GM10847 (cell line): ENCODE data around the gene C16orf74.
A peak's percentile ranks its signal among the peaks of the same experiment; 100 is the strongest.

Experiments
- POLR2A ChIP-seq: IDR thresholded peaks from 2 replicates; pipeline ENCODE4 v1.6.1; 2011; ENCODE audit not compliant: insufficient read length; ENCODE audit errors: extremely low read depth

Gene C16orf74

DNA sequence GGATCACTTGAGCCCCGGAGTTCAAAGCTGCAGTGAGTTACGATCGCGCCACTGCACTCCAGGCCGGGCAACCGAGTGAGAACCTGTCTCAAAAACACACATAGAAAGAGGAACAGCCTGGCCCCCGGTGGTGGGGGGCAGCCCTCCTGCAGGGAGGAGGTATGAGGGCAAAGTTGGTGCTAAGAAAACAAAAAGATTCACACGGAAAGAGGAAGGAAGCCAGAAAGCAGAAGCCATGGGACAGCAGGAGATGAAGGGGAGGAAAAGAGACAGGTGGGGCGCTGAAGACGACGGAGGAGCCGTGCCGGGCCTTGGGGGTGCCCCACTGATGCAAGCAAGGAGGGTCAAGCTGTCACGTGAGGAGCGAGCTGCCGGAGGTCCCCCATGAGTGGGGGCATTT lies 8.2 kb upstream of the C16orf74 start:
- TF ChIP-seq POLR2A: no peak

DNA sequence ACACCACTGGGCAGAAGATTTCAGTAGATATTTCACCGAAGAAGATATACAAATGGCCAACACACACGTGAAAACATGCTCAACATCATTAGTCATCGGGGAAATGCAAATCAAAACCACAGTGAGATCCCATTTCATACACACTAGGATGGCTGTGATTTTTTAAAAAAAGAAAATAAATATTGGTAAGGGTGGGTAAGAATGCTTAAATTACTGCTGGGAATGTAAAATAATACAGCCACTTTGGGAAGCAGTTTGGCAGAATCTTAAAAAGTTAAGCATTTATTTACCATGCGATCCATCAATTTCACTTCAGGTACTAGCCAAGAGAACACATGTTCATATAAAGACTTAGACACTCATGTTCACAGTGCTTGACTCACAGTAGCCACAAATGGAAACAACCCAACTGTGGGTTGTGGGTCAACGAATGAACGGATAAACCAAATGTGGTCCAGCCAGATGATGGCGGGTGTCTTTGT lies 6.5 kb upstream of the C16orf74 start:
- TF ChIP-seq POLR2A: no peak

DNA sequence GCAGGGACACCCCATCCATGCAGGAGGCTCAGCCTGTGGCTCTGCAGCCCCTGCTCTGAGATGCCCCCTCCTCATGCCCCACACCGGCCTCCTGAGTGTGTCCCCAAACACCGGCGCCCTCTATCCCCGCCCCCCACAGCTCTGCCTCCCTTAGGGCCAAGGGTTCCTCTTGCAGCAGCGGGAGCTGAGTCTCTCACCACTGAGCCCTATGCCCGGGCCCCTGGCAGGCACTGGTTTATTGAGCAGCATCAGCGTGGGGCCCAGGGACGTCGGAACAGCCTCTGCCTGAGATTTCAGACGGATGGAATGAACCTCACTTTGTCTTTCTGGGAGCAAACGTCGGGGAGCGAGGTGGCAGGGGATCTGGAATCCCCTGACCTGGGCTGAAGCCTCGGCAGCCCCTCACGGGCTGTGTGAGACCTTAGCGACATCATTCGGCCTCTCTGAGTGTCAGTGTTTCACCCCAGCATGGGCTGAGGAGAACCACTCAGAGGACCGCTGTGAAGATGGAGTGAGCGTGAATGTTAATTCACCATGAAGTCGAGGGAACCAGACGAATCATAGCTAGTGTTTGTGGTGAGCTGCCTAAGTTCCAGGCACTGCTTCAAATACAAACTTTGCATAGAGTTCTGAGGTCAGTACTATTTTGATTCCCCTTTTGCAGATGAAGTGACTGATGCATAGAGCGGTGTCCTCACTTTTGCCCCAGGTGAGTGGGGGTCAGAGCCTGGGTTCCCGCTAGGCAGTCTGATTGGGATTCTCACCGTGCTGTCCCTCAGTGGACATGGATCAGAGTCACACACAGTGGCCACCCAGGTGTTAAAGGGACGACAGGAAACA lies 5.3 kb upstream of the C16orf74 start:
- TF ChIP-seq POLR2A: peak; percentile 17

DNA sequence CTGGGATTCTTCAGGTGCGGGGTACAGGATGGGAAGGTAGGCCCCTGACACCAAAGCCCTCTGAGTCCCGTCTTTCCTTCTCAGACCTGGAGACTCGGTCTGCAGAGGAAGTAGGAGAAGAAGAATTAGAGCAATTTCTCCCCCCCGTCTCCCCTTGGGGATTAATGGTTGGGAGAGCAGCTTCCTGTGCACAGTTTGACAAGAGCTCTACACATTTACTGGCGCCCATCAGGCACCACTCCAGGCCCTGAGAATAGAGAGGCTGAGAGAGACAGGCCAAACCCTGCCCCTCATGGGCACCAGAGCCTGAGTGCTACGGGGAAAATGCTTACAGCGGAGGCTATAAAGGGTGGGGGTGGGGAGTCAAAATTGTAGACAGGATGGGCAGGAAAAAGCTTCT lies 3.5 kb upstream of the C16orf74 start:
- no peak for TF ChIP-seq POLR2A

DNA sequence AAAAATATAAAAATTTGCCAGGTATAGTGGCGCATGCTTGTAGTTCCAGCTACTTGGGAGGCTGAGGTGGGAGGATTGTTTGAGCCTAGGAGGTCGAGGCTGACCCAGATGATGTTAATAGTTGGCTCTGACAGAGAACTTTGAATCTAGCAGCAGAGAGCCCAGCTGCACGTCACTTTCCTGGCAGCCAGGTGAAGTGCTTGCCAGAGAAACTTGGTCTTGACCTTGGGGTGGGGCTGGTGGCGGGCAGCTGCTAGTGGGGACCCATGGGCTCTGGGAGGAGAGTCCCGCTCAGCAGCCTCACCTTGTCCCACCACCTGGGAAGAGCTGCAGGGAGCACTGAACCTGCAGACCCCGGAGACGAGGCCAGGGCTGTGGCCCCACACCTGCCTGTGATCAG lies 3.1 kb upstream of the C16orf74 start:
- no peak for TF ChIP-seq POLR2A

DNA sequence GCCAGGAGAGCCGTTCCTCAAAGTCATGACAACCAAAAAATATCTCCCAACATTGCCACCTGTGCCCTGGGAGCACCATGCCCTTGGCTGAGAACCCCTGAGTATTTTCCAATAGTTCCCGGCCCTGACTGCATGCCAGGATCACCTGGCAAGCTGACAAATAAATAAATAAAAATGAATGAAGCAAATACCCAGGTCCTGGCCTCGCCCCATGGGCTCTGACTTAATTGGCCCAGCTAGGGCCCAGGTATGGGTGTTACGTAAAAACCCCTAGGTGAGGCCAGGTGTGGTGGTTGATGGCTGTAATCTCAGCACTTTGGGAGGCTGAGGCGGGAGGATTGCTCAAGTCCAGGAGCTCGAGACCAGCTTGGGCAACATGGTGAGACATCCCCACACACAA lies 2.7 kb upstream of the C16orf74 start:
- no peak for TF ChIP-seq POLR2A

DNA sequence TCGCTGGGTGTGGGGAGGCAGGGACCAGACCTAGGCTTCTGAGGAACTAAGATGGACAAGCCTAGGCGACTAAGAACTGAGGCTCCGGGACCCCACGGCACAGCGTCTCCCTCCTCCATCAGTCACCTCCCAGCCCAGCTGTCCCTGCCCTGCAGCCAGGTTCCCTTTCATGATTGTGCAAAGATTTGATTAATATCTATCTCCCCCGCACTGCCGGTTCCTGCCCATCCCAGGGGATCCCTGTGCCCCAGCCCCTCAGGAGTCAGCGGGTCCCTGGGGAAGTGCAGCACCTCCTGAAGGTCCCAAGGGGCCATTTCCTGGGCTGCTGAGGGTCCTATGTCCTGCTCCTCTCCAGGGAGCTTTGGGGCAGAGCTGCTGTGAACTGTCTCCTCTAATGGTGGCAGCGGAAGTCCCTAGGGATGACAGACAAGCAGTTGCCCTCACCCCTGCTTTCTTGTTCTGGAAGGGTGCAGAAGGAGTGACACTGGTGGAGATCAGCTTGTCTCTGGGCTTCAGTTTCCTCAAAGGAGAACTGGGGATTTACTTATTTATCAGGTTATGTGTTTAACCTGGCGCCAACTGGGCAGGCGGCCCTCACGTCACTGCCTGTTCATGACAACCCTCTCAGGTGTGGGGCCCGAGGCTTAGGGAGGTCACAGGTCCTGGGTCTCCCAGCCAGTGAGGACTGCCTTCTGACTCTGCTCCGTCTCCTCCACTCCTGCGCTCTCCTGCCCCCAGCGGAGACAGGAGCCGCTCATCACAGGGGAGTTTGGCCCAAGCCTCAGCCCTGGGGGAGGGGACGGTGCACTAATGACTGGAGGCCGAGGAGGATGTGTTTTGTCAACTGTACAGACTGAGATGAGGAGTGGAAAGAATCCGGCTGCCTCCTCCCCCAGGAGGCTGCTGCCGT lies 1.9 kb upstream of the C16orf74 start:
- no peak for TF ChIP-seq POLR2A

DNA sequence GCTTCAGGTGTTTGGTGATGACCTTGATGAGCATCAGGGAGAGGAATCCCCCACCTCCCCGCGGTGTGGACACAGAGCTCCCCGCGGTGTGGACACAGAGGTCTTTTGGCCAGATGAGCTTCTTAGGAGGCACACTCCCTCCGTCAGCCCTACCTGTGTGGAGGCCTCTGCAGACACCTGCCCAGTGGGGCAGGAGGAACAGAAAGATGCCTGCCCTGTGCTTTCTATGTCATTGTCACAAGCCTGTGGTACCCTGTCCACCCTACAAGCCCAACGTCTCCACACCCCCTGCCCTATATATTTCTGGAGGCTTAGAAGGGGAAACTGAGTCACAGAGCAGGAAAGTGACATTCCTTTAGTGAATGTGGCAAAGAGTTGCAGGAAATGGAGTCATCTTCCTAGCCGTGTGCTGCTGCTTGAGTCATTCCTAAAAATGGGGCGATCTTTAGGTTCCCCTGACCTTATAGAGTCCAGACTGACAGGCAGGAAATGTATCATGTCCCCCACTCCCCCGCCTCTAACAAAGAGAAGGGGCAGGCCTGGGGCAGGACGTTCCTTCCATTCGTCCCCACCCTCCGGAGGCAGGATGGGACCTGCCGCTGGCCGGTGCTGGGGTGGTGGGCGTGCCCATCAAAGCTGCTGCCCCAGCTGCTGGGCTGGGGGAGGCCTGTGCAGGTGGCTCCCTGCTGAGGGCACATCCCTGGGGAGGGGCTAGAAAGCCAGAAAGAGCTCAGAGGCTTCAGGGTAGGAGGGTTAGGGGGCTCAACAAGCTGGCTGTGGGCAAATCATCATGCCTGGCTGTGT lies 1.0 kb upstream of the C16orf74 start:
- TF ChIP-seq POLR2A: no peak

DNA sequence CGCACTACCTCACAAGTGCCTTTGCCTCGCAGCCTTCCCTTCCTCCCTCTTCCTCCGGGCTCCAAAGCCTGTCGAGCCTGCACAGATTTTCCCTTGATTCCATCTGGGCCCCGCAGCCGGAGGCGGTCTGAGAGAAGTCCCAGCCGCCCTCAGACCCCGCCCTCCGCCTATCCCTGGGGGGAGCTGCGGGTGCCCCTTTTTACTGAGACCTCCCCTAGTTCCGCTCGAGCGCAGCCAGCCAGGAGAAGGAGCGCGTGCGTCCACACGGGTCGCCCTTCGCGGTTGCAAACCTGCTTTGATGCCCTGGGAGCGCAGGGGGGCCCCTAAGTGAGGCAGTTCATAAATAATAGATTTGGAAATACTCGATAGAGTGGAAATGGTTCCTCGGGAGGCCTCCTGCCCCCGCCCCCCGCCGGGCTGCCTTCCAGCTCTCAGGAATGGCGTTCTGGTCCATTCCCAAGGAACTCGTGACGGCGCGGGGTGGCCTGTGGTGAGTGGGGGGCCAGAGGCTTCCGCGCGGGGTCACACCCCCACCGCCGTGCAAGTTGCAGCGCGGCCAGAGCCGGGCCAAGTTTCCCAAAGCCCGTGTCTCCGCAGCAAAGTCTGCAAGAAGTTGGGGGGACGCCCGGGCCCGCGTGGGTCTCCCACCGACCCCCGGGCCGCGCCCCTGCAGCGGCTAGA lies 610 bp downstream of the C16orf74 start:
- TF ChIP-seq POLR2A: peak; percentile 1

DNA sequence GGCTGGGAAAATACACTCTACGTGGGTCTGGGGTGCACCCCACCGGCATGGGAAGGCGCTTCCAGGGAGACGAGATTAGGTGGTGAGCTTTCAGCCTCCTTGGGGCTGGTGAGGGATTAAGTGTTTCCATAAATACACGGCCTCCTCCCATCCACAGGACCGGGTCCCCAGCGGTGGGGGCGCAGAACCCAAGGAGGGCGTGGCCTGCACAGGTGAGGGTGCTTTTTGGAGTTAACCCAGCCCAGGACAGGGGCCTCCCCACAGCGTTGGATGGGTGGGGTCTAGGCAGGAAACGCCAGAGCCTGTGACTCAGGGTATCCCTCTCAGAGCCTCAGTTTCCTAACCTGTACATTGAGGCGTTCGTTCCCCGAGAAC lies 1.1 kb downstream of the C16orf74 start:
- TF ChIP-seq POLR2A: no peak

DNA sequence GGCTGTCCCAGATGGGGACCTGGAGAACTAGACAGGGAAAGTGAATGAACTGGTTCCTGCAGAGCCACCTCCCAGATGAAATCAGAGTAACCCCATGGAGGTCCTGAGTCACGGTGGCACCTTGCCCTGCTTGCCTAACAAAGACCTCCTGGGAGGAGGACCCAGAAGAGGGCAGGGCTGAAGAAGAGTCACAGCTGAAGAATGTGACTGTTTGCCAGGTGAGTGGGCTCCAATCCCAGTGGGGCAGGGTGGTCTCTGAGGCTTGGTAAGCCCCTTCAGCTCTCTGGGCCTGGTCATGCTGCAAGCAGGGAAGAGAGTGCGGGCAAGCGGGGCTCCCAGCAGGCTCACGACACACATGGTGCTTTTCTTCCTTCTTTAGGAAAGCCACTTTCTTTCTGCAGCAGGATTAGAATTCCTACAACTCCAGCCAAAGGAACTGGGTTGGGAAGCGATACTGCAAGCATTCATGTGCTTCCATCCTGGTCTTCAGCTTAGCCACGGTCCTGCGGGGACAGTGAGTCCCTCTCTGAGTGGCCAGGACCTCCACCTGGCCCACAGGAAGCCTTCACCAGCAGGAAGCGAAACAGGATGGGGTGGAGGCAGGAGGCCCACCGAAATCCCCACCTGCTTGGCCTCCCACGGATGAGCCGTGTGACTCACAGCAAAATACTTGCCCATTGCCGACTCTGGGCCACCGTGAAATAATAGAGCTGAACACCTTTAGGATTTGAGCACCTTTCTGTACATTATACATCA lies 4.3 kb downstream of the C16orf74 start:
- no peak for TF ChIP-seq POLR2A

DNA sequence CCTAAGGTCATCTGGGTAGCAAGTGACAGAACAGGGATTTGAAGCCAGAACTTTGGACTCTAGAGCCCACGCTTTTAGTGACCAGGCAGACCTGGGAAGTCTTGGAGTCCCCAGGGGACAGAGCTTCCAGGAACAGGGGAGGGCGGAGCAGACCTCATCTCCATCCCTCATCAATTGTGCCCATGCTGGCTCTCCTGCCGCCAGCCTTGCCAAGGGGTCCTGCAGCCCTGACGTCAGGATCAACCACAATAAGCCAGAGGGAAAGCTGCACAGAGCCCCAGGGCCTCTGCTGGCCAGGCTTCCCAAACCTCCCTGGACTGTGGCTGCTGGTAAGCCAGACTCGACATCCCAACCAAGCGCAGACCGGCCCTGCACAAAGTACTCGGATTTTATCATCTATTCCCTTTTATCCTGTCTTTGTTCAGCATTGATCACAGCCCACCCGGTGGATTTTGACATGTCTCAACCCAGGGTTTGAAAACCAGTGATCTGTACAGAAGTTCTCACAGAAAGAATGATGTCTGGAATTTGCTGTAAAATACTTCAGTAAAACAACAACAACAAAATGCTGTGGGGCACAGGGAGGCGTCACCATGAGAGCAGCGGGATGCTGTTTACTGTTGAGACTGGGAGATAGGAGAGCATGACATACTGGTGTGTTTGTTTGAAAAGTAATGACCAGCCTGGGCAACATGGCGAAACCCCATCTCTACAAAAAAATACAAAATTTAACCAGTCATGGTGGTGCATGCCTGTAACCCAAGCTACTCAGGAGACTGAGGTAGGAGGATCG lies 11.8 kb downstream of the C16orf74 start:
- TF ChIP-seq POLR2A: no peak

DNA sequence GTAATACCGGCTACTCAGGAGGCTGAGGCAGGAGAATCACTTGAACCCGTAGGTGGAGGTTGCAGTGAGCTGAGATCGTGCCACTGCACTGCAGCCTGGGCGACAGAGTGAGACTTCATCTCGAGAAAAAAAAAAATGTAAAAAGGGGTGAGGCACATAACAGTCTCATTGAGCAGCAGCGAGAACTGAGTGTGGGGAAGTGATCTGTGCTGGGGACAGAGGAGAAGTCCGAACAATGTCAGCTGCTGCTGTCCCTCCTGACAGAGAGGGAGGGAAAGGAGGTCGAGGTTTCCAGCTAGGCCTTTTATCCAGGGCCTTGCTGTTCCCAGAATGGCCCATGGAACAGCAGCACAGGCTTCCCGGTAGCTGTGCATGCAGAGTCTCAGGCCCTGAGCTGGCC lies 14.0 kb downstream of the C16orf74 start:
- TF ChIP-seq POLR2A: no peak
